ENCODE data around the gene PRCC. TPM values are rescaled to one million over a fixed set of nuclear protein-coding genes. Genes with fewer than 3 reads are reported as not detected.

Gene PRCC
- total and polyA plus RNA-seq, 2 of the 13 experiments (the other 11 are each of a cell fraction or from before 2014, with no cell fraction given): 24.2 to 40.5 TPM

- TF ChIP-seq ZNF12 (CRISPR knock-in tag; IDR thresholded peaks at IDR 0.05): peak; percentile 52; the same call in 1 of the 2 replicates
- TF ChIP-seq ZNF766 (CRISPR knock-in tag; IDR thresholded peaks at IDR 0.05; ENCODE audit: borderline replicate concordance): peak; percentile 71; the same call in 1 of the 2 replicates
- peak; percentile 73; the same call in 1 of the 2 replicates for TF ChIP-seq MTA1 (CRISPR knock-in tag; IDR thresholded peaks at IDR 0.05; ENCODE audit: borderline replicate concordance)
- TF ChIP-seq KDM1A (CRISPR knock-in tag; IDR thresholded peaks at IDR 0.05): no peak
- no peak for TF ChIP-seq MIXL1 (CRISPR knock-in tag; IDR thresholded peaks at IDR 0.05)
- no peak for TF ChIP-seq ZNF781 (CRISPR knock-in tag; IDR thresholded peaks at IDR 0.05; ENCODE audit: borderline replicate concordance, not compliant biosample characterization)
- TF ChIP-seq, protein P1, sequence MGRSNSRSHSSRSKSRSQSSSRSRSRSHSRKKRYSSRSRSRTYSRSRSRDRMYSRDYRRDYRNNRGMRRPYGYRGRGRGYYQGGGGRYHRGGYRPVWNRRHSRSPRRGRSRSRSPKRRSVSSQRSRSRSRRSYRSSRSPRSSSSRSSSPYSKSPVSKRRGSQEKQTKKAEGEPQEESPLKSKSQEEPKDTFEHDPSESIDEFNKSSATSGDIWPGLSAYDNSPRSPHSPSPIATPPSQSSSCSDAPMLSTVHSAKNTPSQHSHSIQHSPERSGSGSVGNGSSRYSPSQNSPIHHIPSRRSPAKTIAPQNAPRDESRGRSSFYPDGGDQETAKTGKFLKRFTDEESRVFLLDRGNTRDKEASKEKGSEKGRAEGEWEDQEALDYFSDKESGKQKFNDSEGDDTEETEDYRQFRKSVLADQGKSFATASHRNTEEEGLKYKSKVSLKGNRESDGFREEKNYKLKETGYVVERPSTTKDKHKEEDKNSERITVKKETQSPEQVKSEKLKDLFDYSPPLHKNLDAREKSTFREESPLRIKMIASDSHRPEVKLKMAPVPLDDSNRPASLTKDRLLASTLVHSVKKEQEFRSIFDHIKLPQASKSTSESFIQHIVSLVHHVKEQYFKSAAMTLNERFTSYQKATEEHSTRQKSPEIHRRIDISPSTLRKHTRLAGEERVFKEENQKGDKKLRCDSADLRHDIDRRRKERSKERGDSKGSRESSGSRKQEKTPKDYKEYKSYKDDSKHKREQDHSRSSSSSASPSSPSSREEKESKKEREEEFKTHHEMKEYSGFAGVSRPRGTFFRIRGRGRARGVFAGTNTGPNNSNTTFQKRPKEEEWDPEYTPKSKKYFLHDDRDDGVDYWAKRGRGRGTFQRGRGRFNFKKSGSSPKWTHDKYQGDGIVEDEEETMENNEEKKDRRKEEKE (IDR thresholded peaks at IDR 0.05): no peak
- TF ChIP-seq KDM4B (CRISPR knock-in tag; IDR thresholded peaks at IDR 0.05): no peak; the same call in 1 of the 2 replicates
- TF ChIP-seq ZNF556 (CRISPR knock-in tag; IDR thresholded peaks at IDR 0.05; ENCODE audit: borderline replicate concordance): peak; percentile 67; the same call in 1 of the 2 replicates
- no peak for TF ChIP-seq NONO (IDR thresholded peaks at IDR 0.05)
- TF ChIP-seq NONO (CRISPR knock-in tag; conservative IDR thresholded peaks at IDR 0.05): no peak; the same call in 1 of the 2 replicates
- TF ChIP-seq TP53 (CRISPR knock-in tag; conservative IDR thresholded peaks at IDR 0.05): no peak
- no peak for TF ChIP-seq MZF1 (CRISPR knock-in tag; IDR thresholded peaks at IDR 0.05; ENCODE audit: borderline replicate concordance)
- no peak for TF ChIP-seq GLI4 (CRISPR knock-in tag; IDR thresholded peaks at IDR 0.05; ENCODE audit: borderline replicate concordance)
- TF ChIP-seq ZNF607 (CRISPR knock-in tag; IDR thresholded peaks at IDR 0.05; ENCODE audit: borderline replicate concordance): peak; percentile 90
- TF ChIP-seq REPIN1 (CRISPR knock-in tag; IDR thresholded peaks at IDR 0.05; ENCODE audit: borderline replicate concordance, low read depth): peak; percentile 57; the same call in 1 of the 2 replicates
- TF ChIP-seq NR0B2 (CRISPR knock-in tag; IDR thresholded peaks at IDR 0.05): peak; percentile 91
- TF ChIP-seq SRSF4 (IDR thresholded peaks at IDR 0.05; ENCODE audit: low read depth, low read length, poor library complexity, severe bottlenecking): no peak
- TF ChIP-seq SP1 (IDR thresholded peaks at IDR 0.05): no peak
- peak; percentile 64 for TF ChIP-seq SP1 (CRISPR knock-in tag; IDR thresholded peaks at IDR 0.05)
- no peak for TF ChIP-seq ZNF549 (CRISPR knock-in tag; IDR thresholded peaks at IDR 0.05)
- TF ChIP-seq ZNF34 (CRISPR knock-in tag; IDR thresholded peaks at IDR 0.05; ENCODE audit: borderline replicate concordance): 0 out of 2 replicates have a peak, but pooled peaks have one; percentile 32
- no peak for TF ChIP-seq ZMYM2 (CRISPR knock-in tag; IDR thresholded peaks at IDR 0.05)
- no peak for TF ChIP-seq NBN (conservative IDR thresholded peaks at IDR 0.05)
- peak; percentile 86 for TF ChIP-seq ZBTB7A (CRISPR knock-in tag; IDR thresholded peaks at IDR 0.05)
- TF ChIP-seq, protein P2, sequence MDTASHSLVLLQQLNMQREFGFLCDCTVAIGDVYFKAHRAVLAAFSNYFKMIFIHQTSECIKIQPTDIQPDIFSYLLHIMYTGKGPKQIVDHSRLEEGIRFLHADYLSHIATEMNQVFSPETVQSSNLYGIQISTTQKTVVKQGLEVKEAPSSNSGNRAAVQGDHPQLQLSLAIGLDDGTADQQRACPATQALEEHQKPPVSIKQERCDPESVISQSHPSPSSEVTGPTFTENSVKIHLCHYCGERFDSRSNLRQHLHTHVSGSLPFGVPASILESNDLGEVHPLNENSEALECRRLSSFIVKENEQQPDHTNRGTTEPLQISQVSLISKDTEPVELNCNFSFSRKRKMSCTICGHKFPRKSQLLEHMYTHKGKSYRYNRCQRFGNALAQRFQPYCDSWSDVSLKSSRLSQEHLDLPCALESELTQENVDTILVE (CRISPR knock-in tag; IDR thresholded peaks at IDR 0.05): 0 out of 2 replicates have a peak, but pooled peaks have one; percentile 58
- 0 out of 2 replicates have a peak, but pooled peaks have one; percentile 25 for TF ChIP-seq ZNF205 (CRISPR knock-in tag; IDR thresholded peaks at IDR 0.05)
Observed at GRCh38 chr1:156813750-156814570, 46.6 kb downstream of the PRCC start (continued).
